GM19395 (cell line): ENCODE results near the gene RAI1.

ENCODE experiments used
- ATAC-seq: cut with Tn5 transposase; IDR thresholded peaks from one replicate; pipeline ENCODE4 v1.9.1; 2021; ENCODE audit warnings: mild to moderate bottlenecking, moderate library complexity; ENCODE audit not compliant: unreplicated experiment

Gene RAI1

DNA sequence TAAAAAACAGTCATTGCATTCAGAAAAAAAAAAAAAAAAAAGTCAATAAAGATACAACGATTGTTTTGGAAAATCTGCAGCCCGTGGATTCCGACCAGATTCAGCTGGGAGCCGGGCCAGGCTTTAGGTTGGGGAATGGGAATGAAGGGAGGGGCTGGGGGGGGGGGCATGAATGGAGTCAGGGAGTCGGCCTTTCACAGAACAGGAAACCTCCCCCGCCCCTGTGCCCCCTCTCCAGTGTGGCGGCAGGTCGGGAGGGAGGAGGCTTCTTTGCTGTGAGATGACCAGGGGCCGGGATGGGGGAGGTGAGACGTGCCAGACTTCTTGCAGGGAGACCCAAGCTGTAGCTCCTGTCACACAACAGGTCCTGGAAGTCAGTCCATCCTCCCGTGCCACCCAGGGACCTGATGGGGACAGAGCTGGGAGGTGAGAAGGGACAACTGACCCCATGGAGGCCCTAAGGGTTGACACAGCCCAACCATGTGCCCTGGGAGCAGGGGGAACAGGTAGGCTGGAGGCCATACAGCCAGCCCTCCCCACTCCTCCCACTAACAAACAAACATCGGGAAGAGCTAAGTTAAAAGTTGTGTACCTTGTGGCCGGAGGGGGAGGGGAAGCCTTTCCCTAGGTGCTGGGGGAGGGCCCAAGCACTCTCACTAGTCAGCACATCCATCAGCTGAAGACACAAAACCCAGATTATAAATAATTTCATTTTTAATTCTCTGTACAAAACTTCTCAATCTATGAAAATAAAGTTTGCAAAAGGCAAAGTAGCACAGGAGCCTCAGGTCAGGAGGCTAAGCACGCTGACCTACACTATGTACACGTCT, 130.3 kb downstream of the RAI1 start:
- ATAC-seq, result no peak

DNA sequence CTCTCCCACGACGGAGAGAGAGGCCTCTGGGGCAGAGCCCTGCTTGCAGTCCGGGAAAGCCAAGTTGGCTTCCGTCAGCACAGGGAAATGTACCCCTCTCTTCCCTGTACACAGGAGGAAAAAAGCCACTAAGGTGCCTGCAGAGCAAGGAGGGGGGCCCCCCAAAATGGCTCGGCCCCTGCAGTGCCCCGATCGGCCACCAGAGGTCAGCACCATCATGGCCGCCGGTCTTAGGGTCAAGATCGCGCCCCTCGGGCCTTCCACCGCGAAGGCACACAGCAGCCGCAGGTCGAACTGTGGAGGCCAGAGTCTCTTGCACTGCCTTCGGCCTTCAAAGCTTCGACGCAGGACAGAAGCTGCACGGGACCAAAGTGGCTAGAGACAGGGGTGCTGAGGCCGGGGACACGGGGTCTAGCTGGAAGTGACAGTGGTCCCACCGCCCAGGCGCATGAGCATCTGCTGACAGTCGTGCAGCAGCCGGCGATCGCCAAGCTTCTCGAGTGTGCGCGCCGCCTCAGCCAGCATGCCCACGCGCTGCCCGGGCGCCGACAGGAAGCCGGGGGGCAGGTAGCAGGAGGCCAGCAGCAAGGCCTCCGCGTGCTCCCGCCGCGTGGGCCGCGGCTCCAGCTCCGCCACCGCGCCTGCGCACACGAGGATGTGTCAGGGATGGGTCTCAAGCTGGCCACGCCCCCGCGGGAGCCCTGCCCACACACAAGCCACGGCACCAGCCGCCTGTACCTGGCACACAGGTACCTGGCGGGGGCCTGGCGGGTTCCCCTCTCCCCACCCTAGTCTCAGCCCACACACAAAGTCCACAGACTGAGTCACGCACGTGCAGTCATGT, 131.2 kb downstream of the RAI1 start:
- ATAC-seq, result no peak

- no peak for ATAC-seq
Observed at GRCh38 chr17:17813055-17813724, 131.9 kb downstream of the RAI1 start.

GRCh38 chr17:17813725-17814095, 132.5 kb downstream of the RAI1 start:
- no peak for ATAC-seq

DNA sequence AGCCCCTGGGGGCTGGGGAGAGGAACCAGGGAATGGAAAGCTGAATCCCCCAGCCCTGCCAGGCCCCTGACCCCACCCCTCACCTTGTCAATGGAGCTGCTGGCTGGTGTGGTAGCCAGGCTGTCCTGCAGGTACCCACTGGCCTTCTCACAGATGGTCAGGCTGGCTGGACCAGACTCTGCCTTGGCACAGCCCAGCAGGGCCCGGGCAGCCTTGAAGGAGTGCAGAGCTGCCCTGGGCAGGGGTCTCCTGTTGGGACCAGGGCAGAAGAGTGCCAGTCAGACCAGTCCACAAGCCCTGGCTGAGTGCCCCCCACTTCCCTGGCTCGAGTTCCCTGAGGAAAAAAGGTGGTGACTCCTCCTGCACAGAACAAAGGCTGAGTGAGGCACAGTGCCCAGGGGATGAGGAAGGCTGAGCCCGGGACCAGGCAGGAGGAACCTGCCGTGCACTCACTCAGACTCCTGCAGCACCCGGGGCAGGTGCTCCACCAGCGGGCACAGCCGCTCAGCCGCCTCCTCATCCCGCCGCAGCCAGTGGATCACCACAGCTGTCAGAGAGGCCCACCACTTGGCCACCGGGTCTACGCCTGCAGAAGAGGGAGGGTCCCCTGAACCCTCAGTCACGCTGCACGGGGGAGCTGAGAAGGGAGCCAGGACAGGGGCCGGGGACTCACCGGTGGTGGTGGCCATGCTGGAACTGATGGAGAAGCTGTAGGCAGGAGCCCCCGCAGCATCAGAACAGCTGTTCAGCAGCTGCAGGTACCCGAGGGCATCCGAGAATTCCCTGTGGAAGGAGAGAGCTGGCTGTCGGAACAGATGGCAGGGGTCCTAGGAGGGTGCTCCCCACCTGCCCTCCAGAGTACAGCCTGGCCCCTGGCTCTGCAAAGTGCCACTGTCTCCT, 133.2 kb downstream of the RAI1 start:
- ATAC-seq, result no peak

DNA sequence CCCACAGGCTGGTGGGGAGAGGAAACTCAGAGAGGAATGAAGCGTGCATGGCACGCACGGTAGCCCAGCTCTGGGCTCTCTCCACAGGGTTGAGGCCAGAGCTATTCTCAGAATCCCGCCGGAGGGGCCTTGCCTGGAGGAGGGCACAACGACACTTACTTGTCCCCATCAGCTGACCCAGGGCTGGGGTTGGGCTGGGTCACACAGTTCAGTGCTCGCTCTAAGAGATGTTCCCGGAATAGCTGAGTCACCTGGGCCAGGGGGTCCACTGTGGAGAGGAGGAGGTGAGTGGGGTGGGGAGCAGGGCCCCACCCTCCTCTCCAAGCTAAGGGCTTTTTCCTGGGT, 133.8 kb downstream of the RAI1 start:
- ATAC-seq, result no peak

DNA sequence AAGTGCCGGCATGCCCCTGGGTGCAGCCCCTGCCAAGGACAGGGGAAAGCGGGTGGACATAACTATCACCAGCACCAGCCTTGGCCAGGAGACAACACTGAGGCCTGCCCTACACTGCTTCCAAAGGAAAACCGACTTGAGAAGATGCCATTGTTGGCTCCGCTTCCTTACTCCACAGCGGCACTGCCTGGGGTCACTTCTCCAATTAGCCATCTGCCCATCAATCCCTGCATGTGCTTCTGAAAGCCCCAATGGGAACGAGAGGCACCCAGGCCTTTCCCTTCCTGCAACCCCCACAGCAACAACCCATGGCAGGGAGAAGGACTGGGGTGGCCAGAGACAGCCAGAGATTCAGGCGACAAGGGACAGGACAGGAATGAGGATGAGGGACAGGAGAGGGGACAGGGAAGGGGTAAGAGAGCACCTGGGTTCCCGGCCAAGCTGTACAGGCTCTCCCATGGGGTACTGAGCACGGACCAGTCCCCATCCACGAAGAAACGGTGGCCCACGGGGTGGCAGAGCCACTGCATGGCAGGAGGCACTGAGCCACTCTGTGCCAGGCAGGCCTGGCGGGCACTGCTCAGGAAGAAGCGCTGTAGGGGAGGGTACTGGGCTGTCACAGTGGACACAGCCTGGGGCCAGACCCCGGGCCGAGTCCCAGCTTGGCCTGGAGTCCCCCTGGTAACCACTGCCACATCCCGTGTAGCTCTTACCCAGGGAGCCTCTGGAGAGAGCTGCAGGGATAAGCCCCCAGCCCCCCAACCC, 134.4 kb downstream of the RAI1 start:
- no peak for ATAC-seq

DNA sequence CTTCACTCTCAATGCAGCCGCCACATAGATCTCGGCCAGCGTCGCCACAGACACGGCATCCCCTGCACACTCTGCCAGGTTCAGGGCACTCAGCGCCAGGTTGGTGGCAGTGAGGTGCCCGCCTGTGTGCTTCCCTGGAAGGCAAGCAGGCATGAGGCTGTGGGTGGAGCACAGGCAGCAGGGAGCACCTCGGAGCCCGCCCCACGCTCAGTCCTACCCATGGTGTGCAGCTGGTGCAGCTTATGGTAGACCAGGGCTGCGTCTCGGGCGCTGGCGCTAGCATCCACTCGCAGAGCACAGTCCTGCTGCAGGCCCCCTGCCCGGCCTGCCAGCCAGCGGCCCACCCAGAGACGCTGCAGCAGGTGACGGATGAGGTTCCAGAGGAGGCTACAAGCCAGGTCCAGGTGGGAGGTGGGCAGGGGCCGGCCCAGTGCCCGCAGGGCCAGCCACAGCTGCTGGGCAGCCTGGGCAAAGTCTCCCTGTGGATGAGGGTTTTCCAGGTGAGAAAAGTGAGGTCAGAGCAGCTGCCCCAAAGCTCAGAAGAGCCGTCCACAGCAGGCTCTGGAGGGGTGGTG, 135.1 kb downstream of the RAI1 start:
- no peak for ATAC-seq

DNA sequence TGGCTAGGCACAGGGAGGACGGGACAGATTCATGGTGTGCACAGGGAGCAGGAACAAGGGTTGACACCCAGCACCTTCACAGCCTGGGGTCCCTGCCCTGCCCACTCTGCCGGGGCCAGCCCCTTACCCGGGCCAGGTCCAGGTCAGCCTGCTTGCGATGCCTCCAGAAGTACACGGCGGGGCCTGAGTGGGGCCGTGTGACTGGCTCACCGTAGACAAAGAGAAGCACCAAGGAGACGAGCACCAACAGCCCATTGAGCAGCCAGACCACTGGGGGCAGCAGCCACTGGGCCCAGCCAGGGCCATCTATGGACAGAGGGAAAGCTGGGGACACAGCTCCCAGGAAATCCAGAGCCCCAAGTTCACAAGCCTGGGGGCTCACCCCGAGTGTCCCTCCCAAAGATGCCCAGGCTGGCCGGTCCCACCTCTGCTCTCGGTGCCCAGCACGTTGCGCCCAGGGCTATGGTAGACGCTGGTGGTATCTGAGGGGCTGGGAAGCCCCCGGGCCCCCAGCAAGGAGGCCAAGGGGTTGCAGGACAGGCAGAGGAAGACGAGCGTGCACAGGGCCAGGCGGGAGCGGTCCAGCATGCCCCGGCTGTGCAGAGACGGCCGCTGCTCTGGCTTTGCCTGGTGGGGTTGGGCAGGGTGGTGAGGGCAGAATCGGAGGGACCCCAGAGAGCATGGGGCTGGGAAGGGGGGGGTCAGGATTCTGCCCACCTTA, 135.7 kb downstream of the RAI1 start:
- ATAC-seq, result no peak

DNA sequence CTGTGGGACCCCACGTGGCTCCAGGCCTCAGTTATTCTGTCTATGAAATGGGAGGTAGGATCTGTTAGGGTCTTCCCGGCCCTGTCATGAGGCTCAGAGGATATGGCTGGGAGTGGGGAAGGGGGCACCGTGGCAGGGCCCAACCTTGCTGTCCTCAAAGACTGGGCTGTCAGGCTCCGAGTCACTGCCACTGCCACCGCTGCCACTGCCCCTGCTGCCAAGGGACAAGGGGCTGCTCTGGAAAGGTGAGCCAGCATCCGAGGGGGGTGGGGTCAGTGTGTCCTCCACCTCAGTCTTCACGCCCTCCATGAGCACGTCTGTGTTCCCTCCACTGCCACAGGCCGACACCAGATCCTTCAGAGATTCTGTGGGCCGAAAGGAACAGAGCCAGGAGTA, 136.3 kb downstream of the RAI1 start:
- no peak for ATAC-seq

DNA sequence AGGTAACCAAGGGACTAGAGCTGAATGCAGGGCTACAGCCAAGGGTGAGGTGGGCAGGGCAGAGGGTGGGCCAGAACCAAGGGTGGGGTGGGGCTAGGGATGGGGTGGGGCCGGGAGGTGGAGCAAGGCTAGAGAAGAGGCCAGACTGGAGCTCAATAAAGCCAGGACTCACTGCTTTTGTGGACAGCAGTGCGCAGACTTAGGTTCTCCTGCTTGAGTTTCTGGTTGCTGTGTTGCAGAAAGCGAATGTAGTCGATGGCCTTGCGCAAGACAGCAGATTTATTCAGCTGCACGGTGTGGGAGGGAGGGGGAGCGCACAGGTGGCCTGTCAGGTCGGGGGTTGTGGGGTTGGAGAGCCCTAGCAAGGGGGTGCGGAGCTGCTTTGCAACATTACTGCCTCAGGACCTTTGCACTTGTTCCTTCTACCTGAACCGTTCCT, 136.8 kb downstream of the RAI1 start:
- ATAC-seq, result no peak

DNA sequence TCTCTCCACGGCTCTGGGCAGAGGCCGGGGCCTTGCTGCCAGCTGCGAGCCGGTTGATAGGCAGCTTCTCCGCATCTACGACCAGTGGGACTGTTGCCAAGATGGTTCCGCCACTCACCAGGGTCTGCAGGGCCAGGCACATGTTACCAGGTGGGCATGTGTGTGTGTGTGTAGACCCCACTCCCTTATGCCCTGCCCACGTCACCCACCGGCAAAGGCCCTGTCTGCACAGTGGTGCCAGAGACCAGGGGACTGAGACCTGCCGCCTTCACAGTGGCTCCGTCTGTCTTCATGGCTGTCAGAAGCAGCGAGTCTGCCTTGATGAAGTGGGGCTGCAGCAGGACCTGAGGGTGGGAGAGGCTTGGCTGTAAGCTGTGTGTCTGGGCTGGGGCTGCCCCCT, 137.9 kb downstream of the RAI1 start:
- ATAC-seq, result no peak

DNA sequence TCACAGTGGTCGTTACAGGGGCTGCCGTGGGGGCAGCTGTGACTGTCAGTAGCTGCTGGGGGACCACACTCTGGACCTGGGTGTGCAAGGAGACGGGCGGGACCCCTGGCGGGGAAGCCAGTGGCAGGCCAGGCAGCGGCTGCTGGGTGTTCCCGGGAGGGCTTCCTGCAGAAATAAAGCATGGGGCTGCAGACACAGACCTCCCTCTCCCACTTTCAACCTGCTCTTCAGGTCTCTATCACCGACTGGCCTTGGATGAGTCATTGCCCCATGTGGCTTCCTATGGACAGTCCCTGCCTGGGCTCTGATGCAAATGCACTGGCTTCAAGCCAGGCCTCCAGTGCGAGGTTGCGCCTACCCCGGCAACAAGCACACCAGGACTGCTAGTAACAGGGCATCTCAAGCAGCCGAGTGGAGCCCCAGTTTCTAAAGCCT, 138.3 kb downstream of the RAI1 start:
- peak; percentile 39 for ATAC-seq

- ATAC-seq, result no peak
Observed at GRCh38 chr17:17820046-17820445, 138.8 kb downstream of the RAI1 start.

GRCh38 chr17:17820463-17821158, 139.4 kb downstream of the RAI1 start:
- no peak for ATAC-seq

GRCh38 chr17:17822189-17822588, 140.9 kb downstream of the RAI1 start:
- no peak for ATAC-seq

- ATAC-seq, result no peak
Observed at GRCh38 chr17:17822616-17823015, 141.4 kb downstream of the RAI1 start.

GRCh38 chr17:17823433-17824118, 142.3 kb downstream of the RAI1 start:
- ATAC-seq, result peak; percentile 69
